Measurements from ENCODE around the gene BRME1. TPM values are rescaled to one million over a fixed set of nuclear protein-coding genes. Genes with fewer than 3 reads are reported as not detected.

The BRME1 gene
- total RNA-seq, 1 donor from 2014 or later = not detected

DNA sequence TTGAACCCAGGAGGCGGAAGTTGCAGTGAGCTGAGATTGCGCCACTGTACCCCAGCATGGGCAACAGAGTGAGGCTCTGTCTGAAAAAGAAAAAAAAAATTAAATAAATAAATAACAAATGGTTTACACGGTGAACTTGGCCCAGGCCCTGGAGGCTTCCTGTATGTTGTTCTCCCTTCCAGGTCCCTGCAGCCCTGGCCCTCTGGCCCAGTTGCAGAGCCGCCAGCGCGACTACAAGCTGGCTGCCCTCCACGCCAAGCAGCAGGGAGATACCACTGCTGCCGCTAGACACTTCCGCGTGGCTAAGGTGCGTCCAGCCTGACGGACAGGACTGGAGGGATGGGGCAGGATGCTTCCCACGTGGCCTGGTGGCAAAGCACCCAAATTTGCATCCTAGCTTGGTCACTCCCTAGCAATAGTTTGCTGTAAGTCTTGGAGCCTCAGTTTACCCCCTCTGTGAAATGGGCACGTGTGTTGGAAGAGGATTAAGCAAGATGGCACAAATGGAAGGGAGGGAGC, 12.0 kb upstream of the BRME1 start:
- DNase-seq (ENCODE audit: low spot score in 2 of 2) = no peak
- Histone ChIP-seq H3K9me3 (no peaks in the 10 kb centered on the region), H3K4me1 (no peaks in the 10 kb centered on the region), H3K4me3 (no peak overlapping the region), H3K36me3 (peaks cover 58 to 75% of the 10 kb centered on the region in 2 donors), H3K27me3 (no peaks in the 10 kb centered on the region), H3K27ac (no peak overlapping the region)
- intact Hi-C loops (cut with DNase I) = no loop called here
- TF ChIP-seq, protein P1, sequence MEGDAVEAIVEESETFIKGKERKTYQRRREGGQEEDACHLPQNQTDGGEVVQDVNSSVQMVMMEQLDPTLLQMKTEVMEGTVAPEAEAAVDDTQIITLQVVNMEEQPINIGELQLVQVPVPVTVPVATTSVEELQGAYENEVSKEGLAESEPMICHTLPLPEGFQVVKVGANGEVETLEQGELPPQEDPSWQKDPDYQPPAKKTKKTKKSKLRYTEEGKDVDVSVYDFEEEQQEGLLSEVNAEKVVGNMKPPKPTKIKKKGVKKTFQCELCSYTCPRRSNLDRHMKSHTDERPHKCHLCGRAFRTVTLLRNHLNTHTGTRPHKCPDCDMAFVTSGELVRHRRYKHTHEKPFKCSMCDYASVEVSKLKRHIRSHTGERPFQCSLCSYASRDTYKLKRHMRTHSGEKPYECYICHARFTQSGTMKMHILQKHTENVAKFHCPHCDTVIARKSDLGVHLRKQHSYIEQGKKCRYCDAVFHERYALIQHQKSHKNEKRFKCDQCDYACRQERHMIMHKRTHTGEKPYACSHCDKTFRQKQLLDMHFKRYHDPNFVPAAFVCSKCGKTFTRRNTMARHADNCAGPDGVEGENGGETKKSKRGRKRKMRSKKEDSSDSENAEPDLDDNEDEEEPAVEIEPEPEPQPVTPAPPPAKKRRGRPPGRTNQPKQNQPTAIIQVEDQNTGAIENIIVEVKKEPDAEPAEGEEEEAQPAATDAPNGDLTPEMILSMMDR (IDR thresholded peaks at IDR 0.05) = no peak

DNA sequence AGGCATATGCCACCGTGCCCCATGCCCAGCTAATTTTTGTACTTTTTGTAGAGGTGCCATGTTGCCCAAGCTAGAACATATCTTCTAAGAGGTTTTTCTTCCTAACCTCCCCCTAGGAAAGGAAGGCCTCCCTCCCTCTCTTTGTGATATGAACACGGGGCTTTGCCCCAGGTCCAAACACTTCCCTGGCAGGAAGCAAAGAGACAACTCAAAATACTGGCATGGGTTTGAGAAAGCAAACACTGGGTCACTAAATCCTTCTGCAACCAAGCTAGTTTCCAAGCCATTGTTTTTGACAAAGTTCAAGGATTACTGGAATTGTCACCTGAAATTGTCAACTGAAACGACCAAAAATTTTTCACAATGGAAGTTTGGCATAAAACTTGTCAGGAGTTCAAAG, 8.9 kb upstream of the BRME1 start:
- TF ChIP-seq, protein P1 (IDR thresholded peaks at IDR 0.05) = no peak
- peaks cover 54 to 73% of the 10 kb centered on the region in 2 donors for H3K36me3 ChIP-seq
- no peak for DNase-seq (ENCODE audit: low spot score in 2 of 2)
- no peak overlapping the region for H3K27ac ChIP-seq
- no peaks in the 10 kb centered on the region for H3K9me3 ChIP-seq
- H3K4me3 ChIP-seq = no peak overlapping the region
- H3K27me3 ChIP-seq = no peaks in the 10 kb centered on the region
- intact Hi-C loops (cut with DNase I) = no loop called here
- H3K4me1 ChIP-seq = no peaks in the 10 kb centered on the region

DNA sequence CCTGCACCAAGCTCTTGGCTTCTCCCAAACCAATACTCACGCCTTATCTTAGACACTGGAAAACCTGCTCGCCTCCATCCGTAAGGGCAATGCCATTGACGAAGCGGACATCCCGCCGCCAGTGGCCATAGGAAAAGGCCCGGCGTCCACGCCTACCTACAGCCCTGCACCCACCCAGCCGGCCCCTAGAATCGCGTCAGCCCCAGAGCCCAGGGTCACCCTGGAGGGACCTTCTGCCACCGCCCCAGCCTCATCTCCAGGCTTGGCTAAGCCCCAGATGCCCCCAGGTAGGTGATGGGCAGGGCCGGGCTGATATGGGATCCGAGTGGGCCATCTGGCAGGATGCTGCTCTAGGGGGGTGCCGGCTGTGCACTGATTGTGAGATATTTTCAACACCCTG, 7.4 kb upstream of the BRME1 start:
- no peak for DNase-seq (ENCODE audit: low spot score in 2 of 2)
- no peak overlapping the region for H3K27ac ChIP-seq
- H3K9me3 ChIP-seq = no peaks in the 10 kb centered on the region
- TF ChIP-seq, protein P1 (IDR thresholded peaks at IDR 0.05) = no peak
- no peaks in the 10 kb centered on the region for H3K27me3 ChIP-seq
- intact Hi-C loops (cut with DNase I) = no loop called here
- H3K4me3 ChIP-seq = no peak overlapping the region
- H3K36me3 ChIP-seq = peaks cover 44 to 63% of the 10 kb centered on the region in 2 donors
- no peaks in the 10 kb centered on the region for H3K4me1 ChIP-seq

DNA sequence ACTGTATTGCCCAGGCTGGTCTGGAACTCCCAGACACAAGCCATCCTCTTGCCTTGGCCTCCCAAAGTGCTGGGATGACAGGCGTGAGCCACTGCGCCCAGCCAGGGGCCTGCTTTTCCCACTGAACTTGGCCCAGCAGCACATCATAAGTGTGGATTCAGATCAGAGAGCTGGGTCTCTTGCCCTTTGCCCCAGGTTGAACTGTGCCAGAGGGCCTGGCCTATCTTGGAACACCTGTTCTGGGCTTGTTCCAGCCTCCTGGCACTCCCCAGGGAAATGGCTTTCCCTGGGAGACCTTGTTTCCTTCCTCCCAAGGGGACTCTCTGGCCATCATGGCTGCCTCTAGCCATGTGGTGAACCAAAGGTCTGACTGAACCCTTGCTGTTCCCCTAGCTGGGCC, 3.5 kb upstream of the BRME1 start:
- intact Hi-C loops (cut with DNase I) = no loop called here
- peaks cover 26 to 39% of the 10 kb centered on the region in 2 donors for H3K36me3 ChIP-seq
- H3K27me3 ChIP-seq = no peaks in the 10 kb centered on the region
- H3K27ac ChIP-seq = no peak overlapping the region
- H3K4me1 ChIP-seq = peaks cover 4 to 13% of the 10 kb centered on the region in 2 donors
- H3K4me3 ChIP-seq = no peak overlapping the region
- TF ChIP-seq, protein P1 (IDR thresholded peaks at IDR 0.05) = no peak
- no peak for DNase-seq (ENCODE audit: low spot score in 2 of 2)
- H3K9me3 ChIP-seq = no peaks in the 10 kb centered on the region

DNA sequence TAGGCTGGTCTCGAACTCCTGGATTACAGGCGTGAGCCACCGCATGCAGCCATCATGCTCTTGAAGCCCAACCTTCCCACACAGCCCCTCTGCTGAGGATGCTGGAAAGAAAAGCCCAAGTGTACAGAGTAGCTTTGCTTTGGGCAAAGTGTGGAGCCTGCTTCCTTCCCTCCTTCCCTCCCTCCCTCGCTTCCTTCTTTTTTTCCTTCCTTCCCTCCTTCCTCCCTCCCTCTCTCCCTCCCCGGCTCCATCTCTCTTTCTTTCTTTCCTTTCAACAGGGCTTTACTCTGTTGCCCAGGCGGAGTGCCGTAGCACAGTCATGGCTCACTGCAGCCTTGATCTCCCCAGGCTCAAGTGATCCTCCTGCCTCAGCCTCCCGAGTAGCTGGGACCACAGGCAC, 2.8 kb upstream of the BRME1 start:
- no peak overlapping the region for H3K27ac ChIP-seq
- H3K36me3 ChIP-seq = peaks cover 20 to 32% of the 10 kb centered on the region in 2 donors
- TF ChIP-seq, protein P1 (IDR thresholded peaks at IDR 0.05) = no peak

DNA sequence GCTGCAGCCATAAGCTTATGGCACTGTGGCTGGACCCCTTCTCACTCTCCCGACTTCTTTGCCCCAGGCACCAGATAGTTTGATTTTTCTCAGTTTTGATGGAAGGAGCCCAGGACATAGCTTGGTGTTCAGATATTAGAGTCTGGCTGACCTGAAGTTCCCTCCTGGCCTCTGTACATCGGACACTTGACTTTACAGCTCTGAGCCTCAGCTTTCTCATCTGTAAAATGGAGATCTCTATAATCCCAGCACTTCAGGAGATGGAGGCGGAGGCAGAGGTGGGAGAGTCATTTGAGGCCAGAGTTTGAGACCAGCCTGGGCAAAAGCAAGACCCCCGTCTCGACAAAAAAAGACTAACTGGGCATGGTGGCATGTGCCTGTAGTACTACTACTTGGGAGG, 993 bp upstream of the BRME1 start:
- peak overlapping the region; percentile 70 to 96 for H3K4me3 ChIP-seq
- no peaks in the 10 kb centered on the region for H3K9me3 ChIP-seq
- no peak for DNase-seq (ENCODE audit: low spot score in 2 of 2)
- H3K36me3 ChIP-seq = peaks cover 3 to 15% of the 10 kb centered on the region in 2 donors
- TF ChIP-seq, protein P1 (IDR thresholded peaks at IDR 0.05) = no peak
- H3K27ac ChIP-seq = no peak overlapping the region
- H3K4me1 ChIP-seq = peaks cover 4 to 13% of the 10 kb centered on the region in 2 donors
- H3K27me3 ChIP-seq = no peaks in the 10 kb centered on the region
- intact Hi-C loops (cut with DNase I) = loop anchor here (2.0 kb wide), 2 partner anchors 26 to 100 kb away; partner anchors contain the start of gene RFX1

More for the DNA sequence above, 2.8 kb upstream of the BRME1 start:
- H3K27me3 ChIP-seq = no peaks in the 10 kb centered on the region
- intact Hi-C loops (cut with DNase I) = no loop called here
- DNase-seq (ENCODE audit: low spot score in 2 of 2) = no peak
- H3K4me1 ChIP-seq = peaks cover 4 to 13% of the 10 kb centered on the region in 2 donors
- no peak overlapping the region for H3K4me3 ChIP-seq
- no peaks in the 10 kb centered on the region for H3K9me3 ChIP-seq

Data from ascending aorta (tissue), 2 donors.